GM12878 (cell line): ENCODE results near the gene NOC2L. TPM values are rescaled to one million over a fixed set of nuclear protein-coding genes. Genes with fewer than 3 reads are reported as not detected.
A peak's percentile ranks its signal among the peaks of the same experiment; 100 is the strongest.

Experiments
- ATAC-seq: fragments of 200-7000 bp; cut with Tn5 transposase; 3 replicates; pipeline ENCODE4 v1.9.1; 2020; ENCODE audit warnings: mild to moderate bottlenecking, moderate library complexity
- BruUV-seq: library from RNA; stranded (reverse); fragments of 400-500 nt; replicated peaks from 2 replicates; lab custom pipeline; 2021; lab: Mats Ljungman, UMichigan
- CTCF ChIA-PET: fragments of 300-600 bp; sonication (Branson Sonifier 250); formaldehyde crosslinking; extraction: SDS; loops from one replicate; lab custom pipeline; 2021; ENCODE audit warnings: inconsistent platforms; lab: Yijun Ruan, JAX
- POLR2A ChIA-PET: fragments of 350-600 bp; formaldehyde crosslinking; extraction: SDS; loops from one replicate; lab custom pipeline; 2021; ENCODE audit warnings: inconsistent platforms; lab: Charles Lee
- RAD21 ChIA-PET: fragments of 300-600 bp; sonication (Branson Sonifier 250); formaldehyde crosslinking; loops from one replicate; lab custom pipeline; 2023; ENCODE audit warnings: antibody characterized with exemption; ENCODE audit not compliant: unreplicated experiment; lab: Charles Lee
- SMC1A ChIA-PET: fragments of 300-600 bp; sonication (Branson Sonifier 250); formaldehyde crosslinking; loops from one replicate; lab custom pipeline; 2023; ENCODE audit not compliant: unreplicated experiment, uncharacterized antibody; lab: Charles Lee
- DNase-seq: peaks from one replicate; pipeline ENCODE4 v3.0.0-alpha.2; 2011; ENCODE audit warnings: low read depth, low spot score
- FAIRE-seq: peaks from 3 replicates; lab custom pipeline; 2011; peaks lifted over from hg19 to GRCh38; lab: Jason Lieb, UNC
- H2AFZ ChIP-seq: 2 replicates; pipeline ENCODE4 v1.6.0; 2011; ENCODE audit warnings: low read depth, low read length, control low read depth; ENCODE audit not compliant: control insufficient read depth
- H3K27ac ChIP-seq: 2 replicates; pipeline ENCODE4 v1.5.1; 2011; ENCODE audit warnings: control low read depth; ENCODE audit not compliant: control insufficient read depth, insufficient read depth
- H3K27me3 ChIP-seq, 2 experiments: replicated peaks in 1 of 2; 2 replicates each; pipeline versions ENCODE4 v1.6.0 to v1.6.1; 2011; ENCODE audit warnings: low read length in 1 of 2; ENCODE audit not compliant: control insufficient read depth in 2 of 2, insufficient read depth in 2 of 2
- H3K36me3 ChIP-seq, 2 experiments: 2 replicates each; pipeline ENCODE4 v1.5.1; 2011; ENCODE audit warnings: low read length in 1 of 2; ENCODE audit not compliant: control insufficient read depth in 2 of 2, insufficient read depth in 2 of 2
- H3K4me1 ChIP-seq: 2 replicates; pipeline ENCODE4 v1.6.1; 2011; ENCODE audit warnings: mild to moderate bottlenecking, low read length, moderate library complexity, mixed read lengths; ENCODE audit not compliant: control insufficient read depth, insufficient read depth
- H3K4me2 ChIP-seq: 2 replicates; pipeline ENCODE4 v1.6.0; 2011; ENCODE audit warnings: control low read depth; ENCODE audit not compliant: control insufficient read depth, insufficient read depth
- H3K4me3 ChIP-seq: fragments of 200-600 bp; sonication (generic); 2 replicates; pipeline ENCODE4 v1.5.1; 2016
- H3K79me2 ChIP-seq: 2 replicates; pipeline ENCODE4 v1.6.0; 2011; ENCODE audit warnings: low read length; ENCODE audit not compliant: control insufficient read depth, insufficient read depth
- H3K9ac ChIP-seq: 2 replicates; pipeline ENCODE4 v1.8.0; 2011; ENCODE audit warnings: low read length, control low read depth, mixed read lengths; ENCODE audit not compliant: control insufficient read depth, insufficient read depth
- H3K9me3 ChIP-seq: replicated peaks from 3 replicates; pipeline ENCODE4 v1.5.1; 2011; ENCODE audit warnings: mild to moderate bottlenecking, low read length; ENCODE audit not compliant: control insufficient read depth, insufficient read depth
- H4K20me1 ChIP-seq: 2 replicates; pipeline ENCODE4 v1.6.0; 2011; ENCODE audit not compliant: control insufficient read depth, insufficient read depth
- BHLHE40 ChIP-seq, 2 experiments: fragments of 450-650 bp in 1 of 2; IDR thresholded peaks; 2 replicates each; pipeline ENCODE4 v1.6.1; 2011 to 2017; ENCODE audit warnings: low read depth in 2 of 2, borderline replicate concordance in 1 of 2, improper control_type of control experiment in 1 of 2, low read length in 1 of 2, mild to moderate bottlenecking in 1 of 2
- DPF2 ChIP-seq: fragments of 450-650 bp; IDR thresholded peaks from 2 replicates; pipeline ENCODE4 v1.6.1; 2017; ENCODE audit warnings: mild to moderate bottlenecking
- EGR1 ChIP-seq, 2 experiments: IDR thresholded peaks; 1 replicate in 1 of 2; 2 replicates in 1 of 2; pipeline ENCODE4 v1.6.1; 2011 to 2012; ENCODE audit warnings: low read depth in 2 of 2, low read length in 2 of 2, borderline replicate concordance in 1 of 2, mild to moderate bottlenecking in 1 of 2, moderate library complexity in 1 of 2
- GATAD2B ChIP-seq: fragments of 450-650 bp; conservative IDR thresholded peaks from 2 replicates; pipeline ENCODE4 v1.6.1; 2017; ENCODE audit warnings: low read depth, mild to moderate bottlenecking, moderate library complexity
- HDAC2 ChIP-seq: fragments of 200-600 bp; sonication (generic); IDR thresholded peaks from 2 replicates; pipeline ENCODE4 v1.6.1; 2017
- LARP7 ChIP-seq: fragments of 450-650 bp; IDR thresholded peaks from 2 replicates; pipeline ENCODE4 v1.6.1; 2017; ENCODE audit warnings: mild to moderate bottlenecking
- MEF2A ChIP-seq: IDR thresholded peaks from 2 replicates; pipeline ENCODE4 v1.6.1; 2011; ENCODE audit warnings: low read depth, mild to moderate bottlenecking, low read length, moderate library complexity; ENCODE audit not compliant: insufficient read depth
- NR2F1 ChIP-seq: fragments of 450-650 bp; conservative IDR thresholded peaks from 2 replicates; pipeline ENCODE4 v1.6.1; 2017; ENCODE audit warnings: mild to moderate bottlenecking
- POLR2A ChIP-seq: IDR thresholded peaks from 2 replicates; pipeline ENCODE4 v1.6.1; 2011; ENCODE audit warnings: low read depth, mild to moderate bottlenecking, low read length
- SIX5 ChIP-seq: IDR thresholded peaks from 2 replicates; pipeline ENCODE4 v1.6.1; 2011; ENCODE audit warnings: mild to moderate bottlenecking, low read depth, low read length, moderate library complexity; ENCODE audit not compliant: severe bottlenecking
- SUZ12 ChIP-seq: fragments of 200-600 bp; sonication (generic); IDR thresholded peaks from one replicate; pipeline ENCODE4 v1.6.1; 2018; ENCODE audit warnings: antibody characterized with exemption, mild to moderate bottlenecking; ENCODE audit not compliant: unreplicated experiment
- WGBS: methylation state at CpG from one replicate; pipeline ENCODE4 v1.1.6; 2016; ENCODE audit warnings: low lambda C conversion rate; ENCODE audit not compliant: insufficient replicate concordance, insufficient coverage; ENCODE audit errors: missing lambda C conversion rate; 5-methylcytosine and 5-hydroxymethylcytosine counted together
- in situ Hi-C: fragments of 300-500 bp; cut with MboI; formaldehyde crosslinking; loops from 9 replicates; pipeline ENCODE4 v1.14.3; 2018; ENCODE audit warnings: mixed read lengths
- intact Hi-C: fragments of 100-400 bp; cut with micrococcal nuclease; formaldehyde crosslinking; loops from one replicate; pipeline ENCODE4 v1.14.2; 2022; ENCODE audit not compliant: unreplicated experiment
- polyA plus RNA-seq, 11 experiments: library from polyadenylated mRNA; depleted of rRNA in 4 of 11; unstranded in 6 of 11; stranded (reverse) in 5 of 11; fragments of >200 nt; fragmentation: Nextera tagmentation in 4 of 11; fragmentation: Illumina TruSeq in 1 of 11; extraction: Ambion mirVana in 4 of 11; extraction: Trizol in 1 of 11; gene quantifications; 1 replicate in 1 of 11; 2 replicates in 10 of 11; pipeline versions ENCODE4 v1.2.1 to v1.2.3, GENCODE V29; 2011 to 2016; ENCODE audit warnings: inconsistent platforms in 2 of 11, missing spikeins in 2 of 11, low read depth in 1 of 11
- total RNA-seq, 4 experiments: library from RNA; depleted of rRNA in 3 of 4; stranded (reverse); fragments of >200 nt in 3 of 4; fragmentation: Illumina TruSeq in 1 of 4; extraction: Trizol in 1 of 4; gene quantifications; 2 replicates each; pipeline versions ENCODE4 v1.2.1 to v1.2.3, GENCODE V29; 2013 to 2021

NOC2L gene
- total and polyA plus RNA-seq, 10 of the 15 experiments (the other 5 are each of a cell fraction or from before 2014, with no cell fraction given), result 1.3 to 171 (median 64.3) TPM

DNA sequence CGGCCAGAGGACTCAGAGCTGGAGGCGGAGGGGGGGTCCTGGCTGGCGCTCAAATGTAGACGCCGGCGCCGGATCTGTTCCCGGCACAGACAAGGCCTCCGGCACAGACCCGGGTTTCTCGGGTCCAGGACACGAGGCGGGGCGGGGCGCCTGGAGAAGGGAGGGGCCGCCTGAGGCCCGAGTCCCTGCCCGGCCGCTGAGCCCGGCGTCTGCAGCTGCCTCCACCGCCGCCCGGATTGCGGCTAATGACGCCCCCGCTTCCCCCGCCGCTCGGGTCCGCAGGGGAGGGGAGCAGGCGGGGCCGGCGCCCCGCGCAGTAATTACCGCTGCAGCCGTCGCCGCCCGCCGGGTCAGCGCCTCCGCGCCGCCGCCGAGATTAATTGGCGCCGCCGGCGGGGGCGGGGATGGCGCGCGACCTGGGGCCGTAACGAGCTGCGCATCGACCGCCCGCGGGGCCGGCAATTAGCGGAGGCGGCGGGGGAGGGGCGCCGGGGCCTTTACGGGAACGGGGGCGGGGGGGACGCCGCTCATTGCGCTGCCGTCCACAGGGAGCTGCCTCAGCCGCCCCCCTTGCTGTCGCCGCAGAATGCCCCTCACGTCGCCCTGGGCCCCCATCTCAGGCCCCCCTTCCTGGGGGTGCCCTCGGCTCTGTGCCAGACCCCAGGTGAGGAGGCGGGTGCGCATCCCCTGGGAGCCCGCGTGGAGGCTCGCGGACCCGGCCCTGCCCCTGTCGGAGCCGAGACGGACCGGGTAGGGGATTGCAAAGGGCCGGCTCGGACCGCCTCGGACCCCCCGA is 17.3 kb downstream of the NOC2L start:
- no peak for DNase-seq
- H3K4me3 ChIP-seq, result no peak overlapping the region
- no peak for FAIRE-seq
- no TSS peak for BruUV-seq
- in situ Hi-C loops (no loop called here), intact Hi-C loops (loop anchor here (5.0 kb wide), 1 partner anchor 34 kb away; no protein-coding TSS in a partner anchor)
- SMC1A ChIA-PET, result no interaction called here
- H3K36me3 ChIP-seq, result peaks cover 0 to 3% of the 10 kb centered on the region in 2 experiments; a peak in 3 of 4 replicates
- POLR2A ChIA-PET, result interaction anchor here (0.7 kb wide), 1 partner anchor 665 kb away, joined by 7 read pairs; no protein-coding TSS in a partner anchor
- H2AFZ ChIP-seq, result no peak overlapping the region
- TF ChIP-seq SUZ12 (peak; percentile 85), MEF2A (no peak), LARP7 (peak; percentile 27; the same call in 1 of the 2 replicates), BHLHE40 (IDR thresholded peaks at IDR 0.05; ENCODE audit: borderline replicate concordance in 1 of 2, low read depth in 2 of 2, low read length in 1 of 2) (peak in 1 of 2 experiments; percentile 46; a peak in 2 of 4 replicates), EGR1 (IDR thresholded peaks at IDR 0.05; ENCODE audit: borderline replicate concordance in 1 of 2, low read depth in 2 of 2, low read length in 2 of 2) (peak in 1 of 2 experiments; percentile 78; a peak in 1 of 3 replicates), DPF2 (peak; percentile 44; the same call in 1 of the 2 replicates), GATAD2B (peak; percentile 39; the same call in 1 of the 2 replicates), NR2F1 (0 out of 2 replicates have a peak, but pooled peaks have one; percentile 30), HDAC2 (no peak), POLR2A (peak; percentile 42; the same call in 1 of the 2 replicates), SIX5 (no peak)
- H3K27ac ChIP-seq, result no peak overlapping the region
- H3K79me2 ChIP-seq, result no peaks in the 10 kb centered on the region
- no peak overlapping the region for H3K9ac ChIP-seq
- H3K4me2 ChIP-seq, result peak overlapping the region; percentile 42; the same call in 1 of the 2 replicates
- peaks cover 7% of the 10 kb centered on the region; the same call in 1 of the 2 replicates for H3K4me1 ChIP-seq
- no peaks in the 10 kb centered on the region for H3K9me3 ChIP-seq
- no peaks in the 10 kb centered on the region for H4K20me1 ChIP-seq
- CTCF ChIA-PET, result interaction anchor here (0.7 to 1.1 kb wide), 2 partner anchors 21 to 37 kb away, joined by 3 to 4 read pairs; no protein-coding TSS in a partner anchor
- WGBS, result 4% methylated on average over 58 of the region's 98 CpGs
- peaks cover 6 to 8% of the 10 kb centered on the region in 2 experiments for H3K27me3 ChIP-seq
- RAD21 ChIA-PET, result interaction anchor here (0.9 to 4.1 kb wide), 2 partner anchors 25 to 36 kb away, joined by 4 to 20 read pairs; no protein-coding TSS in a partner anchor
- peak; percentile 50 for ATAC-seq
